ENCODE results near the gene PBRM1.
"Not testable (repeated sequence)": the region's sequence is repeated elsewhere in the genome, so short reads cannot be mapped to it uniquely, and the experiment has no call there.

The PBRM1 gene

DNA sequence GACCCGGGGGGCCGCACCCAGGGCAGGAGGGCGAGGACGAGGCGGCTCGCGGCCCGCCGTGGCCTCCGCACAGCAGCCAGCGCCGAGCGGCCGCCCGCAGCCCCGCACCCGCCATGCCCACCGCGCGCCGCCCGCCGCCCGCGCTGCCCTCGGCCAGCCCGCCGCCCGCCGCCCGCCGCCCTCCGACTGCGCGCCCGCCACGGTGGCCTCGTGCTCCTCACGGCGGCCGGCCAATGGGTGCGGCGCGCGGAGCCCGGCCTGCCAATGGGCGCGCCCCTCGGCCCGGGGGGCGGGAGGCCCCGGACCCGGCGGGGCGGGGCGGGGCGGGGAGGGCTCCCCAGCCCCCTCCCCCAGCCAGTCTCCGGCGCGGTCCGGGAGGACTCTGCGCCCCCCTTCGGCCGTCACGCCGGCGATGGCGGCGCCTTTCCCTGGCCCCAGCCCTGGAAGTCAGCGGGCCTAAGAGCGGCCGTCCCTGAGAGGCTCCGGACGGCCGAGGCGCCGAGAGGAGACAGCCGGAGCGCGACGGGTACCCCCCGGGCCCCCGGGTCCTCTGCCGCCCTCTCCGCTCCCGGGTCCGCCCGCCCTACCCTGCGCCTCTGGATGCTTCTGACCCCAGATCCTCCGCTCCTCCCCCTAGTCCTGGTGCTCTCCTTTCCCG is 152.0 kb downstream of the PBRM1 start, which contains the start of gene NT5DC2:
Gene NT5DC2, minus strand, starts transcription at position 235 of the 658 bp plus-strand sequence. Its CDS starts 120 bp downstream, at position 115.
- DNase-seq = peak; percentile 87

DNA sequence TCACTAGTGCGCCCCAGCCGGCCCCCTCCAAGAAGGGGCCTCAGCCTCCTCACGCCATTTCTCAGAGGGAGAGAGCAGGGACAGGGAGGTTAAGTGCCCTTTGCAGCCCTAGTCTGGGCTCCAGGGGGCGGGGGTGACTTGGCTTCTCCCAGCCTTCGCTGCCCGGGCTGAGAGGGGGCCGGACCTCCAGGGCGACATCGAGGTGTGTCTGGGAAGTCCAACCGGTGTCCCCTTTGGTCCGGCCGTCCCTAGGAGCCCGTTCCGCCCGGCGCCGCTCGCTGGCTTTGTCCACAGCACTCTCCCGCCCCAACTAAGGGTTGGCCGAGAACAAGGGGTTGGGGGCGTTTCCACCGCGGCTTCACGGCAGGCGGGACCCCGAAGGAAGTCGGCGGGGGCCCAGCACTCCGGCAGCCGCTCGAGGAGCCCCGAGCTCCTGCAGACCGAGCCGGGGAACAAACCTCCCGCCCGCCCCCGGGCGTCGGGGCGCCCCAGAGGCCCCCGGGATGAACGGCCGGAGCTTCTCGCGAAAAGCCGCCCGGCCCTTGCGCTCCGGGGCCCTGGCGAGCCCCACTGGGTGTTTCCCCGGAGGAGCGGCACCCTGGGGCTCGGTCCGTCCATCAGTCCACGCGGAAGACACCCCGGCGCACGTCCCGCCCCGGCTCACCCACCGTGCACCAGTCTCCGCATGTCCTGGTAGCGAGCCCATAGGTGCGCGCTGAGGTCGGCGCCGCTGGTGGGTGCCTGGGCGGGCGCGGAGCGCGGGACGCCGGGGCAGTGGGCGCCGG is 152.7 kb downstream of the PBRM1 start:
- peak; percentile 12 for DNase-seq

DNA sequence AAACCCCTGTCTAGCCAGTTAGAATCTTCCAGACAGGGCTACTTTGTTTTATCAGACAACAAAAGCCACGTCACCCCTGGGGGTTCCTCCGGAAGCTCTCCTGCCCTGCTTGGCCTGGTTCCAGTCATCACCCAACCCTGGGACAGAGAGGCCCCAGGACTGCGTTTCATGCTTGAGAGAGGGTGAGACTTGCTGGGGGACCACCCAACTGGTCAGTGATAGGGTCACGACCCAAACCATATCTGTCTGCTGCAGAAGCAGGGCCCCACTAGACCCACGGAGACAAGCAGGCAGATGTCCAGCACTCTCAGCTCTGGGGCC is 153.2 kb downstream of the PBRM1 start:
- DNase-seq = peak; percentile 63

DNA sequence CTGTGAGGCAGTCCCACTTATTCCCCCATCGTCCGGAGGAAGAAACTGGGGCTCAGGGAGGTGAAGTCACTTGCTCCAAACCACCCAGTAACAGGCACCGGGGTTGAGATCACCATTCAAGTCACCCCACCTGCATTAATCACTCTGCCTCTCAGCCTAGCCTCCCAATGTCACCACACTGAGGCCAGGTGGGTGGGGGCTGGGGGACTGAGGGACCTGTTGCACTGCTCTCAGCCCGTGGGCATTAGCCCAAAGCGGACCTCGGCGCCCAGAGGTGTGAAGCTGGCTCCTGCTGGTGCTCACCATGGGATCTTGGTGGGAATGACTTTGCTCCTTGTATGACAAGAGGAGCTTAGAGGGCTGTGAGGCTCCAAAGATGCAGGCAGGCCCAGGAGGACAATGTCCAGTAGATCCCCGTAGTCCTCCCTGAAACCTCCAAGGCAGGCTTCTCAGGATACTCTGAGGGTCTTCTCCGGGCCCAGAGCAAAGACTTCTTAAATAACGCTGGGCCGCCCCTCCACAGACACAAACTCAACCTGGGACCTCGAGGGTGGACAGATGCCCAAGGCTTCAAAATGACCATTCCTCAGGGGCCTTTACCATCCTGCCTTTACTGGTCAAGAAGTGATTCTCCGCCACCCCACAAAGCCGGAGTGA is 153.7 kb downstream of the PBRM1 start:
- DNase-seq = no peak

DNA sequence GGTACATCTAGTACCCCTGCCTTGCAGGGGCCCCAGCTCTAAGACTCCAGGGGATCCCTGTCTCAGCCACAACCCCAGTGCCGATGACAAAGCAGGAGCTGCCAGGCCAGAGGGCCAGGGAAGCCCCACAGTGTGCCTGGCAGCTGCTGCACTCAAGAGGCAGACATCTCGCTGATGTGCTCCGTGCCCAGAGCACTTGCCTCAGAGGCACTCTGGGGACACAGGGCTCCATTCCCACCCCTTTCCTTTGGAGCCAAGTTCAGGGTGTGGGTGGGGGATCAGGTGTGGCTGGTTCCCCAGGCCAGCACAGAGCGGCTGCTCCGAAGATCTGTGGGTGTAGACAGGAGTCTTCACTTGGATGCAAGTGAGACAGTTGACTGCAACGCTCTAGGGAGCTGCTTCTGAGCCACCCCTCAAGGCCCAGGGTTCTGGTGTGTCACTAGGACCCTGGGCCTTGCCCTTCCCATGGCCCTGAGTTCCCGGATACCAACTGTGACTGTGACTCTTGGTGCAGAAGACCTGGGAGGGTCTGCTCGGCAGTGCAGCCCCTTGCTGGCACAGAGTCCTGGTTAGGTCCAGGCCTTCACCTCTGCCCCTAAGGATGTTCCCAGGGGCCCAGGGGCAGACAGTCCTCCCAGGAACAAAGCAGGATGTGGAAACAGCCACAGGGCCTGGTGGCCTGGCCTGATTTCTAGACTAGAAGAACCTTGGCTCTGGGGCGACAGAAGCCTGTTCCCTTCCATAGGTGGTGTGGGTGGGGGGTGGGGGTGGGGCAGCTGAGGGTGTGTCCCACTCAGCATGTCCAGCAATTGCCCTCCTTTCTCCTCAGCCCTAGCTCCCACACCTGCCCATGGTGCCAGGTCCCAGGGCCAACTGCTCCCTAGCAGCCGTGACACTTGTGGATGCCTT is 154.5 kb downstream of the PBRM1 start:
- no peak for DNase-seq

DNA sequence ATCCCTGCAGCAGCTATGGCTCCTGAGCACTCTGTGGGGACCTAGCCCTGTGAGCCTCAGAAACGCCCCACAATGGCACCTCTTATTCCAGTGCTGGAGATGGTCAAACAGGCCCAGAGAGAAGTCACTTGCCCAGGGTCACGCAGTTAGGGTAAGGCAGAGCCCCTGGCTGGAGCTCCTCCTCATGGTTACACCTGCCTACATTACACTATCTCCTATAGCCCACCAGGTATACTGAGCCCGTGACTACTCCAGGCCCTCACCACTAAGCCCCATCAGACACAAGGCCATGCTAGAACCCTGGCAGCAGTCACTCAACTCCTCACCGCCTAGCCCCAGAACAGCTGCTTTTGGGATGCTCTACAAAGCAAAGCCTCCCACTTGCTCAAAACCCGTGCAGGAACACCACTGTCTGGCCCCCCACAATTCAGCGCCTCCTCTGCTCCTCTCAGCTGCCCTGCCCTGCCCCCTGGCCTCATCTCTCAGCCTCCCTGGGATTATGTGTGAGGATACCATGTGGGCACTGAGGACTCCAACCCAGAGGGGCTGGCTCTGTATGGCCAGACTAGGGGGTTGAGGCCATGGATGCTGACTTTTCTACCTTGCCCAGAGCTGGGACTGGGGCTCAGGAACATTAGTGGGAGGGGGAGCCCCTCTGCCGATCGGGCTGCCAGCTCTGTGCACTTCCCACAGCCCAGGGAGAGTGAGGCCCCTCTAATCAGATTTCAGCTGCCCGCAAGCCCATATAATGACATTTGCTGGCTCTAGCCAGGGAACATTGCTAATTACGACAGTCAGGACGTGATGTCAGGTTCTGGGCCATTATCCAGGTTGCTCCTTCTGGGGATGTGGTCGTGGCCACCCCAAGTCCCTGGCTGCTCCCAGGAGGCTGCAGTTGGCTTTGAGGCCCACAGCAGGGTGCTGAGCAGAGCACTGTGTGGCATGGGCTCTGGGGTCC is 156.1 kb downstream of the PBRM1 start:
- no peak for DNase-seq

DNA sequence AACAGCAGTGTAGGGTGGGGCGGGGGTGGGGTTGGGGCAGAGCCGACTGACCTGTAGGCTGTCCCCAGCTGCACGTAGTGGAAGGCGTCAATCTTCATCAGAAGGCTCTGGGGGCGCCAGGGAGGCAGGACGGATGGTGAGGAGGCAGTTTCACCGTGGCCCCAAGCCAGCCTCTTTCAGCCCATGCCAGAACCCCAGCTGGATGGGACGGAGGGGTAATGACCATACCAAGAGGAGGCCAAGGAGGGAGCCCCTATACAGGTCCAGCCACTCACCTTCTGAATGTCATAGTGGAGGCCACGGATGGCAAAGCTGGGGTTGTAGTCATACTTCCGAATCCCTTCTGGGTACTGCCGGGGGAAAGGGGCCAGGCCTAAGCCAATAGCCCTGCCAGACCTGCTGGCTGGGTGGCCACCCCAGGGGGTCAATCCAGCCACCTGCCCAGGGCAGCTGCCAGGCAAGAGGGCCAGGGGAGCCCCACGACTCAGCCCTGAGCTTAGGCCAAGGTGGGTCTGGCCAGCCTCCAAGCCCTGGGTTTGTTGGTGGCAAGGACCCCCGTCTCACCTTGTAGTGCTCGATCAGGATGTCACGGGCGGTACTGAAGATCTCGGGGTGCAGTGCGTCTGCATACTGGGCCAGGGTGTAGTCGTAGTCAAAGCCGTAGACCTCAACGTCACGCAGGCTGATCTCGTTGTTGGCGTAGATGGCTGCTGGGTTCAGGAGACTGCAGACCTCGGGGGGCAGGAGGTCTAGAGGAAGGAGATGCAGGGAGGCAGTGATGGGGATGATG is 156.9 kb downstream of the PBRM1 start:
- no peak for DNase-seq

DNA sequence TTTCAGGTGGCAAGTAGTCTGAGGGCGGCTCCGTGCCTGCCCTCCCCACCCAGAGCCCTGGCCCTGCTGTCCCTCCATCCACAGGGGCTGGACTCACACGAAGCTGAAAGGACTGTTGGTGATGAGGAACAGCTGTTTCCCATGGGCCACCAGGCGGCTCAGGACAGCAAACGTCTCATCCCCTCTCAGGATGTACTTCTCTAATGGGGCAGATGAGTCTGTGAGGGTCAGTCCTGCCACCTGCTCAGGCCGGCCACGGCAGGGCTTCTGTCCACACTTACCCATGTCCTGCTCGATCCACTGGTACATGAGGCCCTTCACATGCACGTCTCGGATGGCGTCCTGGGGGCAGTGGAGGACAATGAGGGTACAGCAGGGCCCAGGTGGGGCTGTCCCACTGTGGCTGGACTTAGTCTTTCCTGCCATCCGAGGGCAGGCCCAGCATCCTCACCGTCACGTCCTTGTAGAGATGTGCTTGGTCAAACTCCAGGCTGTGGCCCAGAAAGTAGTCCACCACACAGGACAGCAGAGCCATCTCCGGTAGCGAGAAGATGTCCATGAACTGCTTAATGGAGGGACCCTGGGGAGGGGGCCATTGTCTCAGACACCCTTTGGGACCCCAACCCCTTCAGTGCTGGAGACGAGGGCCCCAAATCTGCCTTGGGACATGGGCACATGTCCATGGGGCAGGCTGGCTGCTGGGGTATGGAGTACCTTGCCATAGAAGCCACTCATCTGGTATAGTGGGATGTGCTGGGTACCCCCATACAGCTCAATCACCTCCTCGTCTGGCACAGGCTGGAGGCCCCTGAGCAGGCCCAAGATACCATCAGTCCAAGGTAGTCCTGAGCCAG is 157.8 kb downstream of the PBRM1 start:
- no peak for DNase-seq

DNA sequence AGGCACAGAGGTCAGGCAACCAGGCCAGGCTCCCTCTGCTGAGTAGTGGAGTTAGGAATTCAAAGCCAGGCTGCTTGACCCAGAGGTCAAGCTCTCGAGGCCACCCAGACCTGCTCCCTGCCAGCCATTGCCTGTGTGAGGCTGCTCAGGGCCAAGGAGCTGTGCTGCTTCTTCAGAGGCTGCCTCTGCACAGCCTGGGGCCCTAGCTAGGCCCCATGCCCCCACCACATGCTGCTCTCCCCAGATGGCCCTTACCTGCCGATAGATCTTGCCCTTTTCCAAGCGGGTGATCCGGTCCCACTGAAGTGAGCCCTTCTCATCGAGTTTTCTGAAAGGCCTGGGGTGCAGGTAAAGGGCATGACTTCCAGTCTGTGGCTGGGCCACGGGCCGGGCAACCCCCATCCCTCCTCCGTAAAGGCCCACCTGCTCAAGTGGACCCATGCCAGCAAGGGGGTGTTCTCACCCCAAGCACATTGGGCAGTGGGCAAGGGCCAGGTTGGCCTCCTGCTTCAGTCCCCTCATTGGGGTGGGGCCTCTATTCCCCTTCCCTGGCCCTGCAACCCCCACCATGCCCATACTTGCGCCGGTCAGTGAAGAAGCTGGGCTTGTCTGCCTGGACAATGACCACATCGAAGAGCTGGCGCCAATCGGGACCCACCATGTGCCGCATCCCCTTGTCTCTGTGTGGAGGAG is 158.5 kb downstream of the PBRM1 start:
- DNase-seq = no peak

DNA sequence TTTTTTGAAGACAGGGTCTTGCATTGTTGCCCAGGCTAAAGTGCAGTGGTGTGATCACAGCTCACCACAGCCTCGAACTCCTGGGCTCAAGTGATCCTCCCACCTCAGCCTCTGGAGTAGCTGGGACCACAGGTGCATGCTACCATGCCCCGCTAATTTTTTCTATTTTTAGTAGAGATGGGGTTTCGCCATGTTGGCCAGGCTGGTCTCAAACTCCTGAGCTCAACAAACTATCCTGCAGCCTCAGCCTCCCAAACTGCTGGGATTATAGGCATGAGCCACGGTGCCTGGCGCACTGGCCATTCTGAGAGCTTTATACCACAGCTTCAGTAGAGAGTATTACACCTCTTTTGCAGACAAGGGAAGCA is 159.1 kb downstream of the PBRM1 start:
- DNase-seq = not testable (repeated sequence)

DNA sequence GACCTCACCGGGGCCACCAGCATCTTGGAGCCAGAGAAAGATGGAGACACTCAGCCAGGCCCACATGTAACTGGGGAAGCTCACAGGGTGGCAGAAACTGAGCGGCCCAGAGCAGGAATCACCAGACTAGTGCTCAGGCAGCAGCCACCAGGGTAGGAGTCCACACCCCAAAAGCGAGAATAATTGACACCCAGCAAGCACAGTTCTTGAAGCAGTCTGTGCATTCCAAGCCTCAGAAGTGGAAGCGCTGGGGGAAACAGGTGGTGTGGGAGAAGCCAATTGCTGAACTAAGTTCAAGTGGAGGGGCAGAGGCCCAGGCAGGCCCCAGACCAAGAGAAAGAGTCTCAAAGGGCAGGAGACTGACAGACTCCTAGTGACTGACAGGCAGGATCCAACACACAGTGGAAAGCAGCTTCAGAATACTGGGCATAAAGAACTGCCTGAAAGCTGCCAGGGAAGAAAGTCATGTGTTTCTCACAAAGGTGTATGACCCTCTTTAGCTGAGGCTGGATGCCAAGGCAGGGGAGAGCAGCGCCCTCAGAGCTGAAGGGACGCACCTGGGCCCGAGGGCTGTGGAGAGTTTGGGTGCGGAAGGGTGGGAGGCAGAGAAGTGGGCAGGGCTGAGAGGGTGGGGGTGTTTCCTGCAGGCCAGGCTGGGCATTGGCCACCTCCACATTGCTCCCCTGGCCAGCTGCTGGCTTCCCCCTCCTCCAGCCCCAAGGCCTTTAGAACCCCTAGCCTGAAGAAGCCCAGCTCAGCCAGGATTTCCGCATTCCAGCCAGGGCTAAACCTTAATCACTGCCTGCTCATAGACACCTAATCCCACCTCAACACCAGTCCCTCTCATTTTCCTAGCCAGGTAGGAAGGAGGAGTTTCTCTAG is 159.8 kb downstream of the PBRM1 start:
- DNase-seq = no peak

DNA sequence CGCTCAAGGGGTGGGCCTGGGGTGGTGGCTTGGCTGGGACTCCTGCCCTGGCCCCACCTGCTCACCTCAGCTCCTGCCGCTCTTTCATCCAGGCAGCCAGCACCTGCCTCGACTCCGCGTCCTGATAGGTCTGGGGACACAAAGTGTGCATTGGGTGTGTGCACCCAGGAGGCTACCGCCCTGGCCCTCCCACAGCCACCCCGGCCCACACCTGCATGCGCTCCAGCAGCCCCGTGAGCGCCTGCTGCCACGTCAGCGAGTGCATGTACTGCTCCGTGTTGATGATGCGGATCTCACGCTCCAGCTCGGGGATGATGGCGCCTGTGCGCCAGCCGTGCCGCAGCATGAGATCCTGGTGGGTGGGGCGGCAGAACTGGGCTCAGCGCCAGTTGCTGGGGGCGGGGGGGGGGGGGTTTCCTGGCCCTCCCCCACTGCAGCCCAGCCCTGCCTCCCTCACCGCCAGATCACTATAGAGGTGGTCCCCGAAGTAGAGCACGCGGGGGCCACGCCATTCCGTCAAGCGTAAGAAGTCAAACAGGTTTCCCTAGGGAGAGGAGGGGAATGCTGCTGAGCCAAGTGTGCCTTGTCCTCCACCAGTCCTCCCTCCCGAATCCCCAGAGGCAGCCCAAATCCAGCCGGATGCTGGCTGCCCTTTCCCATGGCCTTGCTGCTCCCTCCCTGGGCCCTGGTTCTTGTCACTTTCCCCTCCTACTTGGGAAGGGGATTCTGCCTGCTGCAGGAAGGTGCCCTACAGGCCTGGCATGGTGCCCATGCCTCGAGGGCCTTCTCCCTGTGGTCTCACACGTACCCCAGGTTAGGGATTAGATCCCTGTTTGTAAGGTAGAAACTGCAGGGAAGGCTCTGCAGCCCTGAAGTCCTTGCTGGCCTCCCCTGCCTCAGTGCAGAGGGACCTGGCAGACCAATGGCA is 160.7 kb downstream of the PBRM1 start:
- no peak for DNase-seq

DNA sequence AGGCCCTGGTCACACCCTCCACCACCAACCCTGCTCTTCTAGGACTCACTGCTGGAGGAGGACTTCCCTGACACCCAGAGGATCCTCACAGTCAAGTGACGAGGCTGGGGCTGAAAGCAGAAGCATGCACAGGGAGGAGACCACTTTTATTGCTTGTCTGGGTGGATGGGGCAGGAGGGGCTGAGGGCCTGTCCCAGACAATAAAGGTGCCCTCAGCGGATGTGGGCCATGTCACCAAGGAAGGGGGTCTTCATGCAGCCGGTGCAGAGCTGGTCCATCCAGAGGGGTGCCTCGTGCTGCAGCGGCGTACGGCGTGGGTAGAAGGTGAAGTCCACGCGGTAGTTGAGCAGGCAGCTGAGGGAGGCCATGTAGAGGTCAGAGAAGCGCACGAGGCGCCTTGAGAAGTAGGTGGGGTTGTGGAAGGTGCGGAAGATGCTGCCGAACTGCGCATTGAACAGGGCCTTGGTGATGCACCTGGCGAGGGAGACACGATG is 161.4 kb downstream of the PBRM1 start:
- no peak for DNase-seq

DNA sequence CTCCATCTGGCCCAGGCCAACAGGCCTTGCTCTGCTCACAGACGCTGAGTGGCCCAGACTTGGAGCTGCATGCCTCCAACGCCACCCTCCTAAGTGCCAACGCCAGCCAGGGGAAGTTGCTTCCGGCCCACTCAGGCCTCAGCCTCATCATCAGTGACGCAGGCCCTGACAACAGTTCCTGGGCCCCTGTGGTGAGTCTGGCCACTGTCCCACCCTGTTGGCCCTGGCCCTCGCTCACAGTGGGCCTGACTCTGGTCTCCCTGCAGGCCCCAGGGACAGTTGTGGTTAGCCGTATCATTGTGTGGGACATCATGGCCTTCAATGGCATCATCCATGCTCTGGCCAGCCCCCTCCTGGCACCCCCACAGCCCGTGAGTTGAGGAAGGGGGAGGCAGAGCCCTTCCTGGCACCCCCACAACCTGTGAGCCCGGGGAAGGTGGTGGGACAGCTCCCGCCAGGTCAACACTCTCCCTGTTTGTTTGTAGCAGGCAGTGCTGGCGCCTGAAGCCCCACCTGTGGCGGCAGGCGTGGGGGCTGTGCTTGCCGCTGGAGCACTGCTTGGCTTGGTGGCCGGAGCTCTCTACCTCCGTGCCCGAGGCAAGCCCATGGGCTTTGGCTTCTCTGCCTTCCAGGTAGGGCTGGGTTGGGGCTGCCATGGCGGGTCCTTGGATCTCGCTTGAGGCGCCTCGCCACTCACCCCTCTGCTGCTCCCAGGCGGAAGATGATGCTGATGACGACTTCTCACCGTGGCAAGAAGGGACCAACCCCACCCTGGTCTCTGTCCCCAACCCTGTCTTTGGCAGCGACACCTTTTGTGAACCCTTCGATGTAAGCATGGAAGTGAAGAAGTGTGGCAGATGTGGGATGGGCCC is 162.1 kb downstream of the PBRM1 start:
- DNase-seq = no peak

DNA sequence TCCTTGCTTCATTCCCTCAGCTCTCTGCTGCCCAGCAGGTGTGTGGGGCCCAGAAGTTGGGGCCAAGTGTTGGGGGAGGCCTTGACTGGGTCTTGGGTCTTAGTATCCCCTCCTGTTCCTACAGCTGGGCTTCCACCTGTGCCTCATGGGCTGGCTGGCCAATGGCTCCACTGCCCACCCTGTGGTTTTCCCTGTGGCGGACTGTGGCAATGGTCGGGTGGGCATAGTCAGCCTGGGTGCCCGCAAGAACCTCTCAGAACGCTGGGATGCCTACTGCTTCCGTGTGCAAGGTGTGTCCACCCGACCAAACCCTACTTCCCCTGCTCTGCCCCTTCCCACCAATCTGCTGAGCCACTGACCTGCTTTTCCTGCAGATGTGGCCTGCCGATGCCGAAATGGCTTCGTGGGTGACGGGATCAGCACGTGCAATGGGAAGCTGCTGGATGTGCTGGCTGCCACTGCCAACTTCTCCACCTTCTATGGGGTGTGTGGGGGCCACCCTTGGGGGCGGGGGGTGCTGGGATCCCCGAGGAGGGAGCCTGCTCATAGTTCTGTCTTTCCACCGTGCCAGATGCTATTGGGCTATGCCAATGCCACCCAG is 163.0 kb downstream of the PBRM1 start:
- DNase-seq = no peak

Data from fibroblast of skin of right biceps (primary cell).